NCI-H2081 treated with DMSO at 0.1 percent for 48 hours (cell line): ENCODE measurements around the gene SMAGP.

Experiments used
- DNase-seq: peaks from one replicate; lab custom pipeline; 2025; lab: John Stamatoyannopoulos, UW

Gene SMAGP

GRCh38 chr12:51196547-51196946, 73.7 kb downstream of the SMAGP start:
- DNase-seq = no peak

GRCh38 chr12:51195841-51196240, 74.4 kb downstream of the SMAGP start:
- no peak for DNase-seq
